Hepatocyte (in vitro differentiated cells): ENCODE measurements around the gene LEPROT. TPM values are rescaled to one million over a fixed set of nuclear protein-coding genes. Genes with fewer than 3 reads are reported as not detected.

Experiments used
- DNase-seq: peaks from one replicate; pipeline ENCODE4 v3.0.0-alpha.2; 2016; ENCODE audit warnings: low spot score
- H2AFZ ChIP-seq: fragments of 200-600 bp; sonication (generic); 2 replicates; pipeline ENCODE4 v1.6.0; 2016; ENCODE audit warnings: antibody characterized with exemption, mild to moderate bottlenecking
- H3K27ac ChIP-seq: fragments of 200-600 bp; sonication (generic); 2 replicates; pipeline ENCODE4 v1.5.1; 2016; ENCODE audit warnings: mild to moderate bottlenecking
- H3K27me3 ChIP-seq: fragments of 200-600 bp; sonication (generic); 2 replicates; pipeline ENCODE4 v1.6.1; 2016
- H3K36me3 ChIP-seq: fragments of 200-600 bp; sonication (generic); replicated peaks from 2 replicates; pipeline ENCODE4 v1.5.1; 2016; ENCODE audit warnings: low read depth; ENCODE audit not compliant: insufficient read depth
- H3K4me1 ChIP-seq: fragments of 200-600 bp; sonication (generic); 2 replicates; pipeline ENCODE4 v1.5.1; 2016; ENCODE audit warnings: mild to moderate bottlenecking, moderate library complexity; ENCODE audit not compliant: insufficient read depth
- H3K4me2 ChIP-seq: fragments of 200-600 bp; sonication (generic); 2 replicates; pipeline ENCODE4 v1.6.0; 2016
- H3K4me3 ChIP-seq: fragments of 200-600 bp; sonication (generic); 2 replicates; pipeline ENCODE4 v1.5.1; 2016; ENCODE audit warnings: mild to moderate bottlenecking
- H3K79me2 ChIP-seq: fragments of 200-600 bp; sonication (generic); 2 replicates; pipeline ENCODE4 v1.6.0; 2017; ENCODE audit warnings: mild to moderate bottlenecking
- H3K9me2 ChIP-seq: fragments of 200-600 bp; sonication (generic); replicated peaks from 2 replicates; pipeline ENCODE4 v1.6.0; 2017; ENCODE audit warnings: mild to moderate bottlenecking; ENCODE audit not compliant: insufficient read depth
- H3K9me3 ChIP-seq: fragments of 200-600 bp; sonication (generic); 2 replicates; pipeline ENCODE4 v1.5.1; 2016; ENCODE audit warnings: low read depth, mild to moderate bottlenecking
- H4K20me1 ChIP-seq: fragments of 200-600 bp; sonication (generic); 2 replicates; pipeline ENCODE4 v1.6.0; 2016; ENCODE audit warnings: mild to moderate bottlenecking; ENCODE audit not compliant: insufficient read depth, poor library complexity, severe bottlenecking
- CTCF ChIP-seq: fragments of 200-600 bp; sonication (generic); IDR thresholded peaks from 2 replicates; pipeline ENCODE4 v1.5.1; 2016; ENCODE audit warnings: antibody characterized with exemption, mild to moderate bottlenecking; ENCODE audit not compliant: poor library complexity
- EZH2 ChIP-seq: fragments of 200-600 bp; sonication (generic); IDR thresholded peaks from 2 replicates; pipeline ENCODE4 v1.6.1; 2016; ENCODE audit warnings: antibody characterized with exemption, mild to moderate bottlenecking, borderline replicate concordance
- EZH2phosphoT487 ChIP-seq: fragments of 200-600 bp; sonication (generic); IDR thresholded peaks from one replicate; pipeline ENCODE4 v1.6.1; 2018; ENCODE audit warnings: antibody characterized with exemption, mild to moderate bottlenecking, low read depth, moderate library complexity; ENCODE audit not compliant: unreplicated experiment, severe bottlenecking
- WGBS: methylation state at CpG from one replicate; pipeline ENCODE4 v1.1.6; 2016; ENCODE audit warnings: low lambda C conversion rate; ENCODE audit errors: missing lambda C conversion rate; 5-methylcytosine and 5-hydroxymethylcytosine counted together
- polyA plus RNA-seq: library from polyadenylated mRNA; unstranded; fragments of >200 nt; fragmentation: Nextera tagmentation; extraction: Ambion mirVana; gene quantifications from 2 replicates; pipeline ENCODE4 v1.2.1, GENCODE V29; 2016
- total RNA-seq: library from RNA; depleted of rRNA; stranded (reverse); fragments of >200 nt; gene quantifications from 2 replicates; pipeline ENCODE4 v1.2.3, GENCODE V29; 2014

The LEPROT gene
- total and polyA plus RNA-seq, 2 experiments from 2014 or later: 89.9 to 97.0 TPM

GRCh38 chr1:65421351-65422025, 1.0 kb downstream of the LEPROT start:
- peaks cover 34% of the 10 kb centered on the region for H3K4me1 ChIP-seq
- H3K4me2 ChIP-seq: peak overlapping the region; percentile 84
- 14% methylated on average over 13 of the region's 13 CpGs for WGBS
- DNase-seq: no peak
- H3K9me2 ChIP-seq: no peaks in the 10 kb centered on the region
- peaks cover 18% of the 10 kb centered on the region for H4K20me1 ChIP-seq
- H3K4me3 ChIP-seq: peak overlapping the region; percentile 69
- peaks cover 51% of the 10 kb centered on the region for H3K79me2 ChIP-seq
- H3K9me3 ChIP-seq: no peaks in the 10 kb centered on the region
- TF ChIP-seq EZH2phosphoT487: no peak
- H3K36me3 ChIP-seq: no peaks in the 10 kb centered on the region
- peak overlapping the region; percentile 77 for H2AFZ ChIP-seq
- no peaks in the 10 kb centered on the region for H3K27me3 ChIP-seq
- H3K27ac ChIP-seq: peak overlapping the region; percentile 99

- H4K20me1 ChIP-seq: peaks cover 18% of the 10 kb centered on the region
- H3K4me2 ChIP-seq: peak overlapping the region; percentile 84
- no peaks in the 10 kb centered on the region for H3K36me3 ChIP-seq
- TF ChIP-seq EZH2phosphoT487 (no peak), CTCF (no peak), EZH2 (no peak)
- H3K4me1 ChIP-seq: peaks cover 34% of the 10 kb centered on the region
- H3K79me2 ChIP-seq: peaks cover 51% of the 10 kb centered on the region
- H3K9me3 ChIP-seq: no peaks in the 10 kb centered on the region
- DNase-seq: no peak
- peak overlapping the region; percentile 69 for H3K4me3 ChIP-seq
- peak overlapping the region; percentile 99 for H3K27ac ChIP-seq
- no peaks in the 10 kb centered on the region for H3K27me3 ChIP-seq
- no peak overlapping the region for H2AFZ ChIP-seq
- WGBS: 92% methylated on average over 12 of the region's 12 CpGs
- H3K9me2 ChIP-seq: no peaks in the 10 kb centered on the region
These were observed 2.1 kb downstream of the LEPROT start for GRCh38 chr1:65422241-65423203.

GRCh38 chr1:65423884-65424572, 3.6 kb downstream of the LEPROT start:
- TF ChIP-seq EZH2 (no peak), CTCF (no peak), EZH2phosphoT487 (no peak)
- H3K9me3 ChIP-seq: no peaks in the 10 kb centered on the region
- H3K36me3 ChIP-seq: no peaks in the 10 kb centered on the region
- H3K4me1 ChIP-seq: peaks cover 25% of the 10 kb centered on the region
- H3K4me3 ChIP-seq: no peak overlapping the region
- peak overlapping the region; percentile 53 for H3K27ac ChIP-seq
- H3K9me2 ChIP-seq: no peaks in the 10 kb centered on the region
- no peak overlapping the region for H2AFZ ChIP-seq
- WGBS: 69% methylated on average over 2 of the region's 2 CpGs
- DNase-seq: peak; percentile 42
- H4K20me1 ChIP-seq: peaks cover 18% of the 10 kb centered on the region
- H3K79me2 ChIP-seq: peaks cover 51% of the 10 kb centered on the region
- peak overlapping the region; percentile 84 for H3K4me2 ChIP-seq
- H3K27me3 ChIP-seq: no peaks in the 10 kb centered on the region

- no peak overlapping the region for H2AFZ ChIP-seq
- no peaks in the 10 kb centered on the region for H3K9me3 ChIP-seq
- WGBS: 84% methylated on average over 1 of the region's 1 CpG
- no peak for DNase-seq
- no peak overlapping the region for H3K4me2 ChIP-seq
- no peaks in the 10 kb centered on the region for H3K27me3 ChIP-seq
- H3K36me3 ChIP-seq: no peaks in the 10 kb centered on the region
- peaks cover 20% of the 10 kb centered on the region for H3K4me1 ChIP-seq
- peaks cover 18% of the 10 kb centered on the region for H4K20me1 ChIP-seq
- H3K79me2 ChIP-seq: peaks cover 51% of the 10 kb centered on the region
- no peaks in the 10 kb centered on the region for H3K9me2 ChIP-seq
- TF ChIP-seq CTCF: no peak
- H3K4me3 ChIP-seq: no peak overlapping the region
- H3K27ac ChIP-seq: no peak overlapping the region
These were observed 4.1 kb downstream of the LEPROT start for GRCh38 chr1:65424573-65424889.
